ENCODE results near the gene OBSCN. TPM values are rescaled to one million over a fixed set of nuclear protein-coding genes. Genes with fewer than 3 reads are reported as not detected.

OBSCN gene
- total RNA-seq, 1 donor from 2014 or later: 316 TPM

DNA sequence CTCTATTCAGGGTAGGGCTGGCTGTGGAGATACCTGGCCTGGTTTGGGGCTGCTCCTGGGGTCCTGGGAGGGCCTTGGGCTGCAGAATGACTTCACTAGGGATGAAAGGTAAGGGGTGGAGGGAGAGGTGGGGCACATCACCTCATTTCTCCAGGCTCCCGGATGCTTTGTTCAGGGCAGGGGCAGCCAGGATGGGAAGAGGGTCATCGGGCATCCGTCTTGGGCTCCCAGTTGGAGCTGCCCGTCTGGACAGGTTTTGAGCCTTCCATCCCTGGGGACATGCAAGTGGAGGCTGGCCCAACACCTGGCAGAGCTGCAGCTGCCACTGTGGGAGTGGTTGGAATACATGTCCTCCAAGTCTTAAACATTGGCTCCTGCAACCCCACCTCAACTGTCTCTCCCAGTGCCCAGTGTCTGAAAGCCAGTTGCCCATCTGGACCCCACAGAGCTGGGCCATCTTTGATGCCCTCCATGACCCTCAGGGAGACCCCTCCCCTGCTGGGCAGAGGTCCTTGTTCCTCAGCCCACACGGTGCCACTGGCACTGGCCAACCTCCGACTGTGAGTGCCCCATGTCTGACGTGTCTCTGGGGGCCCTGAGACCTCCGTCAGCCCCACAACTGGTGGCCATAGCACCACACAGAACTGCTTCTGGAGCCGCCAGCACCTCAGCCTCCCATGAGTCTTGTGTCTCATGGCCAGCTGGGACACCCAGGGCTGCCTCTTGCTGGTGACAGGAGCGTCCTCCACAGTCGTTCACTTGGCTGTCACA lies 145.9 kb downstream of the OBSCN start:
- H3K27me3 ChIP-seq (ENCODE audit: low read depth): no peaks in the 10 kb centered on the region
- H3K4me1 ChIP-seq: peaks cover 14% of the 10 kb centered on the region
- TF ChIP-seq, protein P1, sequence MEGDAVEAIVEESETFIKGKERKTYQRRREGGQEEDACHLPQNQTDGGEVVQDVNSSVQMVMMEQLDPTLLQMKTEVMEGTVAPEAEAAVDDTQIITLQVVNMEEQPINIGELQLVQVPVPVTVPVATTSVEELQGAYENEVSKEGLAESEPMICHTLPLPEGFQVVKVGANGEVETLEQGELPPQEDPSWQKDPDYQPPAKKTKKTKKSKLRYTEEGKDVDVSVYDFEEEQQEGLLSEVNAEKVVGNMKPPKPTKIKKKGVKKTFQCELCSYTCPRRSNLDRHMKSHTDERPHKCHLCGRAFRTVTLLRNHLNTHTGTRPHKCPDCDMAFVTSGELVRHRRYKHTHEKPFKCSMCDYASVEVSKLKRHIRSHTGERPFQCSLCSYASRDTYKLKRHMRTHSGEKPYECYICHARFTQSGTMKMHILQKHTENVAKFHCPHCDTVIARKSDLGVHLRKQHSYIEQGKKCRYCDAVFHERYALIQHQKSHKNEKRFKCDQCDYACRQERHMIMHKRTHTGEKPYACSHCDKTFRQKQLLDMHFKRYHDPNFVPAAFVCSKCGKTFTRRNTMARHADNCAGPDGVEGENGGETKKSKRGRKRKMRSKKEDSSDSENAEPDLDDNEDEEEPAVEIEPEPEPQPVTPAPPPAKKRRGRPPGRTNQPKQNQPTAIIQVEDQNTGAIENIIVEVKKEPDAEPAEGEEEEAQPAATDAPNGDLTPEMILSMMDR (IDR thresholded peaks at IDR 0.05; ENCODE audit: borderline replicate concordance): no peak
- DNase-seq: no peak
- H3K4me3 ChIP-seq: no peak overlapping the region
- peaks cover 49% of the 10 kb centered on the region for H3K36me3 ChIP-seq
- H3K27ac ChIP-seq (replicated peaks): no peak overlapping the region
- intact Hi-C loops (cut with micrococcal nuclease): no loop called here
- no peaks in the 10 kb centered on the region for H3K9me3 ChIP-seq (replicated peaks)

DNA sequence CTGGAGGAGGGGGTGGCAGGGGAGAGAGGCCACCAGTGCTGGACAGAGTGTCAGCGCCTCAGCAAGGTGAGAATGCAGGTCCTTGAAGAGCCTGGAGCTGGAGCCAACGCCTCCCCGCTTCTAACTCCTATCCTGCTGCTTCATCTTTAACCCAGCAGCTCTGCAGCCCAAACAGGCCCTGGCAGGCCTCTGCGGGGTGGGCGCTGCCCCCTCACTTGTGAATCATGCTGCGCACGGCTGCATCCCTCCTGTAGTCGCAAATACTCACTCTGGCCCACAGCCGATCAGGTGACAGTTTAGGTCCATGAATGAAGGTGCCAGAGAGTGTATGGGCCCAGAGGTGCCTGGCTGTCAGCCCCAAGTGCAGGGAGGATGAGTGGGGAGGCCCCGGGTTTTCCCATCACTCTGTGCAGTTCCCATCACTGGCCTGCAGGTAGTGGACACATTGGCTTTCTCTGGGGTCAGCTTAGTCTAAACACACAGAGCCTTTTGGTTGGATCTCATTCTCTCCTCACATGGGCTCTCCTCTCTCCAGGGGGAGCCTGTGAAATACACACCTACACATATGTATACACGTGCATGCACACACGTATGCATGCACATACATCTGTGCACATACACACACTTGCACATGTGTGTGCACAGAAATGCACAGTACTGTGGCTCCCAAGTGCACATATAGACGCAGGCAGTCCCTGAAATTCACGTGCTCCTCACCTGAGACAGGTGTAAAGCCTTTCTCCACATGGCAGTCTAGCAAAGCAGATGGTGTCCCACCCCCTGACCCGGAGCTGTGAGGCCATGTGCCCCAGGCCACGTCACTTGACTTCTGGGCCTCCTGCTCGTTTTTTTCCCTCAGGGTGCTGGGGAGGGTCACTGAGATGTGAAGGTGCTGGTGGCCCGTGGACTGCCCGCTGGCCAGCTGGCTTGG lies 146.8 kb downstream of the OBSCN start:
- DNase-seq: no peak
- Histone ChIP-seq H3K36me3 (peaks cover 47% of the 10 kb centered on the region), H3K27me3 (ENCODE audit: low read depth) (no peaks in the 10 kb centered on the region), H3K4me1 (peaks cover 14% of the 10 kb centered on the region), H3K27ac (replicated peaks) (no peak overlapping the region), H3K4me3 (no peak overlapping the region), H3K9me3 (replicated peaks) (no peaks in the 10 kb centered on the region)
- intact Hi-C loops (cut with micrococcal nuclease): no loop called here
- TF ChIP-seq, protein P1 (IDR thresholded peaks at IDR 0.05; ENCODE audit: borderline replicate concordance): no peak

DNA sequence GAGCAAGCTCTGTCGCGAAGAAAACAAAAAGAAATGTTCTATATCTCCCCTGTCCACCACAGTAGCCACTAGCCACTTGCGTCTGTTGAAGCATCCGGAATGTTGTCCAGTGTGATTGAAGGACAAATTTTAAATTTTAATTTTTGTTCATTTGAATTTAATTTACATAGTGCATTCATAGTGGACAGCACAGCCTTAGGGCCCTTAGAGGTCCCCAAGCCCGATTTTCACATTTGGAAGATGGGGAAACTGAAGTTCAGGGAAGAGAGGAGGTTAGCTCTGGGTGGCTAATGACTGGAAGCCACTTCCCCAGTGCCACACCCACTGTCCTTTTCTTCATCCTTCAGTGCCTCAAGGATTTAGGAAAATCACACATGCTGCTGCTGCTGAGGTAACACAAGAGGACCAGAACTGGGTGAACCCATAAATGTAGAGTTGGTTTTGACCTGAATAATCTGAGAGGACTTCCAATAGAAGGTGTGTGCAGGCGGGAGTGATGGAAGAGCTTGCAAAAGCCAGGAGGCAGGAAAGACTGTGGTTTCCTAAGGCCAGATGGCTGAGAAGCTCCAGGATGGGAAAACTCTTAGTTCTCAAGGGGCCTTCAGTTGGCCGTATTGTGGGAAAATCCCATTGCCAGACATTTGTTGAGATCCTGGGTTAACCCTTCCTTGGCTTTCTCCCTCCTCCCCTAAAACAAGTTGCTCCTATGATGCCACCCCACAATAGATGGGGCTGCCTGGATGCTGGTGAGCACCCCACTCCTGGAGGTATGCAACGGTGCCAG lies 149.2 kb downstream of the OBSCN start:
- Histone ChIP-seq H3K9me3 (replicated peaks) (no peaks in the 10 kb centered on the region), H3K4me1 (peaks cover 14% of the 10 kb centered on the region), H3K27ac (replicated peaks) (no peak overlapping the region), H3K36me3 (peaks cover 26% of the 10 kb centered on the region), H3K4me3 (no peak overlapping the region), H3K27me3 (ENCODE audit: low read depth) (no peaks in the 10 kb centered on the region)
- intact Hi-C loops (cut with micrococcal nuclease): no loop called here
- no peak for DNase-seq
- TF ChIP-seq, protein P1 (IDR thresholded peaks at IDR 0.05; ENCODE audit: borderline replicate concordance): no peak

DNA sequence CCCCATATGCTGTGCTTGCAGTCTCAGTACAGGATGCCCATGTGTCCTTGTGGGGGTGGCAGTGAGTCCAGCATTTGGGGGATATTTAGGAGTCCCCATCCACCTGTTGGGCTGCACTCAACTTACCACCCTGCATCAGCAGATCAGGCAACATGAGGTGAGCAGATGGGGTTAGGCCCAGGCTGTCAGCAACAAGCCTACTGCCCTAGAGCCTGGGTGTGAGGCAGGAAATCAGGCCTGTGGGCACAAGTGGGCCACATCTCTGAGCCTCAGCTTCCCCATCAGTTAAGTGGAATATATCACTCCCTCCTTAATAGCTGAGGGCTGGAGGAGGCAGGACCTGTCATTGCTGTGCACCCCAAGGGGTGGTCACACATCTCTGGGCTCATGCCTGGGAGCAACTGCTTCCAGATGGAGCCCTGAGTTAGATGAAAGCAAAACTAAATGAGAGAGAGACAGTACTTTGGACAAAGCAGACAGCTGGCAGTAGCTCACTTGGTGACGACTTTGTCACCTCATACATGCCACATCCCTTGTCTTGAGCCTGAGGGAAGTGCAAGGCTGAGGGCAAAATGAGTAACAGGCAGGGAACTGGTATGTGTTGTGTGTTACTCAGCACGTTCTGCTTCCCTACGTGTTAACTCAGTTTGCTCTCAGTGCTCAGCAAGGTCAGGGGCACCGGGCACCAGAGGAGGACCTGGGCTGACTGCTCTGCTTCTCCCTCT lies 150.4 kb downstream of the OBSCN start:
- intact Hi-C loops (cut with micrococcal nuclease): no loop called here
- Histone ChIP-seq H3K9me3 (replicated peaks) (no peaks in the 10 kb centered on the region), H3K4me3 (no peak overlapping the region), H3K27ac (replicated peaks) (peak overlapping the region; percentile 78), H3K36me3 (peaks cover 14% of the 10 kb centered on the region), H3K27me3 (ENCODE audit: low read depth) (no peaks in the 10 kb centered on the region), H3K4me1 (peaks cover 14% of the 10 kb centered on the region)
- DNase-seq: no peak
- TF ChIP-seq, protein P1 (IDR thresholded peaks at IDR 0.05; ENCODE audit: borderline replicate concordance): no peak

Measured in left ventricle myocardium inferior (tissue), 1 donor.